DOHH2 (cell line): ENCODE results near the gene PARL.

Experiments
- H3F3A ChIP-seq: fragments of 200-600 bp; sonication (generic), shearing (Covaris generic); 2 replicates; pipeline ENCODE4 v1.6.0; 2016; ENCODE audit warnings: antibody characterized with exemption, mild to moderate bottlenecking; ENCODE audit not compliant: control insufficient read depth, insufficient read depth
- H3K27ac ChIP-seq: fragments of 200-600 bp; sonication (generic); 2 replicates; pipeline ENCODE4 v1.5.1; 2014; ENCODE audit warnings: low read depth, mild to moderate bottlenecking, low read length, moderate library complexity
- H3K27me3 ChIP-seq: fragments of 200-600 bp; sonication (generic); 2 replicates; pipeline ENCODE4 v1.6.1; 2014; ENCODE audit warnings: mild to moderate bottlenecking, low read length, mixed read lengths; ENCODE audit not compliant: control insufficient read depth
- H3K36me3 ChIP-seq: fragments of 200-600 bp; sonication (generic); 2 replicates; pipeline ENCODE4 v1.6.1; 2014; ENCODE audit warnings: mild to moderate bottlenecking, low read length, moderate library complexity, mixed read lengths; ENCODE audit not compliant: control insufficient read depth
- H3K4me1 ChIP-seq: fragments of 200-600 bp; sonication (generic); 2 replicates; pipeline ENCODE4 v1.6.1; 2014; ENCODE audit warnings: mild to moderate bottlenecking, low read length, mixed read lengths; ENCODE audit not compliant: control insufficient read depth
- H3K4me2 ChIP-seq: fragments of 200-600 bp; sonication (generic); 2 replicates; pipeline ENCODE4 v1.6.0; 2014; ENCODE audit warnings: mild to moderate bottlenecking, low read length, moderate library complexity
- H3K4me3 ChIP-seq: fragments of 200-600 bp; sonication (generic); 2 replicates; pipeline ENCODE4 v1.5.1; 2014; ENCODE audit warnings: mild to moderate bottlenecking, low read length, mixed read lengths
- H3K79me2 ChIP-seq: fragments of 200-600 bp; sonication (generic); 2 replicates; pipeline ENCODE4 v1.6.1; 2014; ENCODE audit warnings: mild to moderate bottlenecking, low read length, mixed read lengths; ENCODE audit not compliant: control insufficient read depth
- H3K9me2 ChIP-seq: fragments of 200-600 bp; sonication (generic); replicated peaks from 2 replicates; pipeline ENCODE4 v1.6.1; 2014; ENCODE audit warnings: mild to moderate bottlenecking, low read length, mixed read lengths; ENCODE audit not compliant: control insufficient read depth
- H3K9me3 ChIP-seq: fragments of 200-600 bp; sonication (generic); 2 replicates; pipeline ENCODE4 v1.6.1; 2014; ENCODE audit warnings: antibody characterized with exemption, low read length, mixed read lengths; ENCODE audit not compliant: control insufficient read depth, insufficient read depth
- H4K20me1 ChIP-seq: fragments of 200-600 bp; sonication (generic); 2 replicates; pipeline ENCODE4 v1.6.0; 2014; ENCODE audit warnings: low read depth, mild to moderate bottlenecking, antibody characterized with exemption, low read length, moderate library complexity; ENCODE audit not compliant: control insufficient read depth, insufficient read depth
- EZH2phosphoT487 ChIP-seq: fragments of 200-600 bp; sonication (generic); IDR thresholded peaks from 2 replicates; pipeline ENCODE4 v1.6.1; 2017; ENCODE audit warnings: borderline replicate concordance, mild to moderate bottlenecking, antibody characterized with exemption, low read length, moderate library complexity, mixed read lengths
- TF ChIP-seq, protein P1 (sequence below): fragments of 200-600 bp; sonication (generic); IDR thresholded peaks from one replicate; pipeline ENCODE4 v1.5.1; 2014; ENCODE audit warnings: antibody characterized with exemption, mild to moderate bottlenecking, low read depth, low read length; ENCODE audit not compliant: poor library complexity, severe bottlenecking

Gene PARL

DNA sequence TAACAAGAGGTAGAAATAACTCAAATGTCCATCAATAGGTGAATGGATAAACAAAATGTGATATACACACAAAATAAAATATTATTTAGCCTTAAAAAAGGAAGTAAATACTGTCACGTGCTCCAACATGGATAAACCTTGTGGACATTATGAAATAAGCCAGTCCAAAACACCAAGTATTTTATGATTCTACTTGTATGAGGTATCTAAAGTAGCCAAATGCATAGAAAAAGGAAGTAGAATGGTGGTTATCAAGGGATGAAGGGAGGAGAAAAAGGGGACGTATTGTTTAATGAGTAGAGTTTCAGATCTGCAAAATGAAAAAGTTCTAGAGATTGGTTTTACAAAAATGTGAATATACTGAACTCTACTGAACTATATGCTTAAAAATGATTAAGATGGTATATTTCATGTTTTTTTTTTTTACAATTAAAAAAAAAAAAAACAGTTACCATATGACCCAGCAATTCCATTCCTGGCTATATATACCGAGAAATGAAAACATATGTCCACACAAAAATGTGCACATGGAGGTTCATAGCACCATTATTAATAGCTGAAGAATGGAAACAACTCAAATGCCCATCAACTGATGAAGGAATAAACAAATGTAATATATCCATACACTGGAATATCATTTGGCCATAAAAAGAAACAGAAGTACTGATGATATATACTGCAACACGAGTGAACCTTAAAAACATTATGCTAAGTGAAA is 30.2 kb downstream of the PARL start:
- Histone ChIP-seq H3K79me2 (no peaks in the 10 kb centered on the region), H3K9me3 (no peaks in the 10 kb centered on the region), H3K4me2 (no peak overlapping the region), H3K27ac (no peak overlapping the region), H3F3A (no peaks in the 10 kb centered on the region), H4K20me1 (no peaks in the 10 kb centered on the region), H3K4me3 (no peak overlapping the region), H3K36me3 (peaks cover 17% of the 10 kb centered on the region), H3K27me3 (no peaks in the 10 kb centered on the region), H3K9me2 (no peaks in the 10 kb centered on the region), H3K4me1 (no peaks in the 10 kb centered on the region)
- no peak for TF ChIP-seq EZH2phosphoT487
- TF ChIP-seq, protein P1, sequence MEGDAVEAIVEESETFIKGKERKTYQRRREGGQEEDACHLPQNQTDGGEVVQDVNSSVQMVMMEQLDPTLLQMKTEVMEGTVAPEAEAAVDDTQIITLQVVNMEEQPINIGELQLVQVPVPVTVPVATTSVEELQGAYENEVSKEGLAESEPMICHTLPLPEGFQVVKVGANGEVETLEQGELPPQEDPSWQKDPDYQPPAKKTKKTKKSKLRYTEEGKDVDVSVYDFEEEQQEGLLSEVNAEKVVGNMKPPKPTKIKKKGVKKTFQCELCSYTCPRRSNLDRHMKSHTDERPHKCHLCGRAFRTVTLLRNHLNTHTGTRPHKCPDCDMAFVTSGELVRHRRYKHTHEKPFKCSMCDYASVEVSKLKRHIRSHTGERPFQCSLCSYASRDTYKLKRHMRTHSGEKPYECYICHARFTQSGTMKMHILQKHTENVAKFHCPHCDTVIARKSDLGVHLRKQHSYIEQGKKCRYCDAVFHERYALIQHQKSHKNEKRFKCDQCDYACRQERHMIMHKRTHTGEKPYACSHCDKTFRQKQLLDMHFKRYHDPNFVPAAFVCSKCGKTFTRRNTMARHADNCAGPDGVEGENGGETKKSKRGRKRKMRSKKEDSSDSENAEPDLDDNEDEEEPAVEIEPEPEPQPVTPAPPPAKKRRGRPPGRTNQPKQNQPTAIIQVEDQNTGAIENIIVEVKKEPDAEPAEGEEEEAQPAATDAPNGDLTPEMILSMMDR = no peak

DNA sequence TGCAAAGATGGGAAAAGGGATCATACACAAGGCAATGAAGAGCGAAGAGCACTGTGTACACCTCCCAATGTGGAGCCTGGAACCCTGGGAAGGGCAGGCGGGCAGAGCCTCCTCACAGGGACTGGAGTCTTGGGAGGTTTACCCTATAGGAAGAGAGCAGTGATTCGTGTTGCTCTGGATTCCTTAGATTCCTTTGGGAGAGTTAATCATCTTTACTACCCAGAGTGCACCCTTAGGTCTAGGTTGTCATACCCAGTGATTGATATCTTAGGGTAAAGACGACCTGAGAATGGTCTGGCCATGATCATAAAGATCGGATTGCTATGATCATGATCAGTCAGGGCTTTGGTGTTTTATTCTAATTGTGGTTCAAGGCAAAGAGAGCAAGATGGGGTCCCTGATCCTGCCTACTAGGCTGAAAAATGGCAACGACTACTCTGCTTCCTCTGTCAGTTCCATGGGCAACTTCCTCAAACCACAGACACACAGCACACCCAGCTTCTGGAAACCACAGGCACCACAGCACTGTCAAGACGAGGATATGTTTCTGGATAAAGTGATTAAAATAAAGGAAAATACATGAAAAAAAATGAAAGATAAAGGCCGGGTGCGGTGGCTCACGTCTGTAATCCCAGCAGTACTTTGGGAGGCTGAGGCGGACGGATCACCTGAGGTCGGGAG is 38.9 kb downstream of the PARL start:
- Histone ChIP-seq H3K27me3 (no peaks in the 10 kb centered on the region), H3K79me2 (no peaks in the 10 kb centered on the region), H3K4me3 (no peak overlapping the region), H3K4me1 (no peaks in the 10 kb centered on the region), H3K36me3 (peaks cover 48% of the 10 kb centered on the region), H3K9me2 (no peaks in the 10 kb centered on the region), H3K27ac (no peak overlapping the region), H4K20me1 (no peaks in the 10 kb centered on the region), H3F3A (no peaks in the 10 kb centered on the region), H3K4me2 (no peak overlapping the region), H3K9me3 (no peaks in the 10 kb centered on the region)
- TF ChIP-seq EZH2phosphoT487 = no peak
- TF ChIP-seq, protein P1 = no peak

- H3F3A ChIP-seq = no peaks in the 10 kb centered on the region
- no peaks in the 10 kb centered on the region for H3K79me2 ChIP-seq
- TF ChIP-seq, protein P1 = no peak
- no peak for TF ChIP-seq EZH2phosphoT487
- no peaks in the 10 kb centered on the region for H3K4me1 ChIP-seq
- H3K36me3 ChIP-seq = peaks cover 51% of the 10 kb centered on the region
- H3K9me3 ChIP-seq = no peaks in the 10 kb centered on the region
- no peaks in the 10 kb centered on the region for H3K27me3 ChIP-seq
- H3K4me3 ChIP-seq = no peak overlapping the region
- no peak overlapping the region for H3K27ac ChIP-seq
- H4K20me1 ChIP-seq = no peaks in the 10 kb centered on the region
- no peaks in the 10 kb centered on the region for H3K9me2 ChIP-seq
- no peak overlapping the region for H3K4me2 ChIP-seq
Measured at GRCh38 chr3:183845090-183845489, 39.6 kb downstream of the PARL start.
